Activated CD4-positive, alpha-beta T cell treated with anti-CD3 and anti-CD28 coated beads, Interleukin-2, amount 10 ng/mL, durations not matched to agents 24 days and 14 days (primary cell): ENCODE measurements around the gene PSMD1. TPM values are rescaled to one million over a fixed set of nuclear protein-coding genes. Genes with fewer than 3 reads are reported as not detected.
A peak's percentile ranks its signal among the peaks of the same experiment; 100 is the strongest.

Source experiments
- DNase-seq: peaks from one replicate; pipeline ENCODE4 v3.0.0; 2022
- H3K27ac Mint-ChIP-seq: one replicate; pipeline ENCODE4 v1.8.0; 2022; ENCODE audit warnings: mild to moderate bottlenecking, mixed read lengths
- H3K27me3 Mint-ChIP-seq: one replicate; pipeline ENCODE4 v1.8.0; 2022; ENCODE audit warnings: mixed read lengths
- H3K36me3 Mint-ChIP-seq: one replicate; pipeline ENCODE4 v1.8.0; 2022; ENCODE audit warnings: low read depth, mild to moderate bottlenecking, mixed read lengths
- H3K4me1 Mint-ChIP-seq: one replicate; pipeline ENCODE4 v1.8.0; 2021; ENCODE audit warnings: mixed read lengths
- H3K4me3 Mint-ChIP-seq: one replicate; pipeline ENCODE4 v1.8.0; 2022; ENCODE audit warnings: mild to moderate bottlenecking, moderate library complexity, mixed read lengths
- H3K9me3 Mint-ChIP-seq: one replicate; pipeline ENCODE4 v1.8.0; 2021; ENCODE audit warnings: mixed read lengths
- intact Hi-C: fragments of 100-400 bp; cut with micrococcal nuclease; formaldehyde crosslinking; loops from one replicate; pipeline ENCODE4 v1.15.1; 2023
- total RNA-seq: library from RNA; stranded (reverse); gene quantifications from 2 replicates; pipeline ENCODE4 v1.2.3, GENCODE V29; 2022

The PSMD1 gene
- total RNA-seq, 1 donor from 2014 or later = 200 TPM

DNA sequence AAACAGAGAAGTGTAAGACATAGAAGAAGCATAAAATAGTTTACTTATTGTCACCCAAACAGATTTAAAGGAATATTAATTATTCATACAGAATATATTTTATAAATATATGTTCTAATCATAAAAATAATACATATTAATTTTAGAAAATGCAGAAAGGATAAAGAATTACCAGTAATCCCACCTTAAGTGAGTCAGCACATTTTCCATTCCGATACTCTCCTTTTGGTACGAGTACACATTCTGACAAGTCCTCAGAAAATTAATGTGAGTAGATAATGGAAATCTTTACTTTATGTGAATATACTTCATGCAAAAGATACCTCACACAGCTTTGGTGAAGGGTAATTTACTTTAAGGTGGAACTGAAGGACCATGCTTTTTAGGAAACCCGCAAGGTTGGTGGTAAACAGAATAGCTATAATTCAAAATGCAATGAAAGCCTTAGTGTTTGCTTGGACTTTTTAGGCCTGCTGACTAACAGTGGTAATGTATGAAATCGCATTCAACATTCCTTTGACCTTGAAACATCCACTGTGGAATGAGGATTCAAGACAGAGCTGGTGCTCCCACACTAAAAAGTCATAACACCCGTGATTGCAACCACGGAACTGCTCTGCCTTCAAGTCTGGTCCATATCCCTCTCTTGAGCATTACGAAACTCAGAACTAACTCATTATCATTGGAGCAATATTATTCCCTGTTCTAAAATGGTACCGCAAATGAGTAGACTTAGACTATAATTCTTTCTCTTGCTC, 96.3 kb downstream of the PSMD1 start:
- no peak overlapping the region for H3K27ac Mint-ChIP-seq
- DNase-seq = no peak
- no peaks in the 10 kb centered on the region for H3K9me3 Mint-ChIP-seq
- intact Hi-C loops = no loop called here
- H3K27me3 Mint-ChIP-seq = no peaks in the 10 kb centered on the region
- no peaks in the 10 kb centered on the region for H3K4me1 Mint-ChIP-seq
- peaks cover 43% of the 10 kb centered on the region for H3K36me3 Mint-ChIP-seq
- H3K4me3 Mint-ChIP-seq = no peak overlapping the region

DNA sequence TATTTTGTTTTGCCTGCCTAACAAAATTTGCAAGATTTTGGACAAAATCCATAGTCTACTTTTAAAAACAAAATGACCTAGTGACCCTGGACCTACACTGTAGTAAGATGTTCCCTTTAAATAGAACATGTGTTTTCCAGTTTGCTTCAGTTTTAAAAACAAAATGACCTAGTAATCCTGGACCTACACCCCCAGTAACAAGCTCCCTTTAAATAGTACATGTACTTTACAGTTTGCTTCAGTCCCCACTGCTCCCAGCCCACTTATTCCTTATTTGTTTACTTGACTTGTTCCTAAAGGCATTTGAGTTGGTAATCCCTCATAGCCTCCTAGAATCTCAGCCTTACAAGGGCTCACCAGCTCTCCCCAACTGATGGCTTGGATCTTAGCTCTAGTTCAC, 102.6 kb downstream of the PSMD1 start:
- no peaks in the 10 kb centered on the region for H3K9me3 Mint-ChIP-seq
- DNase-seq = no peak
- no peaks in the 10 kb centered on the region for H3K27me3 Mint-ChIP-seq
- H3K4me1 Mint-ChIP-seq = peaks cover 17% of the 10 kb centered on the region
- no peak overlapping the region for H3K27ac Mint-ChIP-seq
- H3K4me3 Mint-ChIP-seq = no peak overlapping the region
- peaks cover 34% of the 10 kb centered on the region for H3K36me3 Mint-ChIP-seq
- intact Hi-C loops = no loop called here

- intact Hi-C loops = loop anchor here (5.0 kb wide), 1 partner anchor 58 kb away; no protein-coding TSS in a partner anchor
- H3K9me3 Mint-ChIP-seq = no peaks in the 10 kb centered on the region
- no peaks in the 10 kb centered on the region for H3K27me3 Mint-ChIP-seq
- peak; percentile 47 for DNase-seq
- peaks cover 39% of the 10 kb centered on the region for H3K36me3 Mint-ChIP-seq
- peaks cover 17% of the 10 kb centered on the region for H3K4me1 Mint-ChIP-seq
- no peak overlapping the region for H3K4me3 Mint-ChIP-seq
- no peak overlapping the region for H3K27ac Mint-ChIP-seq
These were observed 104.0 kb downstream of the PSMD1 start for GRCh38 chr2:231160701-231161100.

DNA sequence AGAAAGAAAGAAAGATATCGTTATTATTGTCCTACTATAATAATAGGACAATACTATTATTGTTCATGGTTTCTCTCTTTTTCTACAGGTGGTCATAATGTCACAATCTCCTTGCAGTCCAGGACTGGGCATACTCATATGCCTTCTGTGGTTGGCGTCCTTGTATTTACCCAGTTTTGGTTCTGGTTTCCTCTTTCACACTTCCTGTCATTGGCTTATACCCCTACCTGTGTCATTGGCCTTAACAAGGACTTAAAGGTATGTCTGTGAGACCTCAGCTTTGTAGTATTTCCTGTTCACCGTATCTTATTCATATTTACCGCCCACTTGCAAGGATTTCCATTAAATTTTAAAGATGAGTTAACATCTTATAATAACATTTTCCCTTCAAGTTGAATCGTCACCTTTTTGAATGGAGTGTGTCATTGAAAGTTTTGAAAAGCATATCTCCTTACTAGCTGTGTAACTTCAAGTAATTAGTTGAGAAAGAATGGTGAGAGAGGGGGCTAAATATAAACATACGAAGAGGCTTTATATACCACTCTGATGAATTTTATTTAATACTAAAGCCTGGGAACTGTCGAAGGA, 104.7 kb downstream of the PSMD1 start:
- intact Hi-C loops = loop anchor here (5.0 kb wide), 1 partner anchor 59 kb away; no protein-coding TSS in a partner anchor
- H3K4me3 Mint-ChIP-seq = peak overlapping the region; percentile 32

DNA sequence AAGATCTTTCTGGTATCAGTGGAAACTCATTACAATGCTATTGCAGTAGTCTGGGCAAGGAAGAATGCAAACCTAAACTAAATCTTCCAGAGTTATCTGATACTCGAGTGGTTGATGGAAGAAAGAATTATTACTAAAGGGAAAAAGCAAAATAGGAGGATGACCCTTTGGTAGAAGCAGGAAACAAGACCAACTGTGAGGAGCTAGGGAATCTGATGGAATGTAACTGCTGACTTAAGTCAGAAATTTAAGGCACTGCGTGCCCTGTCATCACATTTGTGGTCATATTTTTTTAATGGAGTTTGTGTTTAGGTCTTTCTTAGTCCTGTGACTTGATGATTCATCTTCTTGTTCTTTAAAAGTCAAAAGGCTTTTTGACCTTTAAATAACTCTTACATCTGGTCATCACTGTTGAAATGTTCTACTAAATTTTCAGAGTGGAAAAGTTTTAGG, 105.2 kb downstream of the PSMD1 start:
- intact Hi-C loops = loop anchor here (5.0 kb wide), 1 partner anchor 60 kb away; no protein-coding TSS in a partner anchor
- Mint-ChIP-seq H3K27ac (peak overlapping the region; percentile 85), H3K36me3 (peaks cover 47% of the 10 kb centered on the region), H3K4me3 (peak overlapping the region; percentile 32), H3K27me3 (no peaks in the 10 kb centered on the region), H3K9me3 (no peaks in the 10 kb centered on the region), H3K4me1 (peaks cover 18% of the 10 kb centered on the region)
- DNase-seq = peak; percentile 24

More for the DNA sequence above, 104.7 kb downstream of the PSMD1 start:
- H3K27me3 Mint-ChIP-seq = no peaks in the 10 kb centered on the region
- peaks cover 17% of the 10 kb centered on the region for H3K4me1 Mint-ChIP-seq
- peak; percentile 55 for DNase-seq
- no peaks in the 10 kb centered on the region for H3K9me3 Mint-ChIP-seq
- H3K27ac Mint-ChIP-seq = peak overlapping the region; percentile 85
- peaks cover 43% of the 10 kb centered on the region for H3K36me3 Mint-ChIP-seq

GRCh38 chr2:231163011-231163410, 106.3 kb downstream of the PSMD1 start:
- peaks cover 29% of the 10 kb centered on the region for H3K4me1 Mint-ChIP-seq

DNA sequence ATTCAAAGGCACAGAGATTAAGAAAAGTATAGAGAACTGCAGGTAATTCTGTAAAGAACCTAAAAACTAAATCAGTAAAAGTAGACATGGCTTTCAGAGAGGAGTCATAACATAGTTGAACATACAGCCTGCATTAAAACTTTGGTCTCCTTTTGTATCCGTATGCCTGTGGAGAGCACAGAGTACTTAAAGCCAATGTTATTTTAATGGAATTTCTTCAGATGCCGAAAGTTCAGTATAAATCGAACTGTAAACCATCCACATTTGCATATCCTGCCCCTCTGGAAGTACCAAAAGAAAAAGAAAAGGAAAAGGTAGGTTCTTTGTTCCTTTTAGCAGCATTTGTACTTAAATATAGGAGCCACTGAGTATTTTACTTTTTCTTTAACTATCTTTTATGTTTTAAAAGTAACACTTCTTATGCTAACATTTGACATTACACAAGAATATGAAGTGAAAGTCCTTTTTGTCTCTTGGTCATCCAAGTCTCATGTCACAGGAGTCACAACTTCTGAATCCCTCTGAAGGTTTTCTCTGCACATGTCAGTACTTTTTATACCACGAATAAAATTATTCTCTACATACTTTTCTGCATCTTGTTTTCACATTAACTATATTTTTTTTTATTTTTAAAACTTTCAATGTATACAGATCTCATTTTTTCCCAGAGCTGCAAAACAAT, 106.9 kb downstream of the PSMD1 start:
- Mint-ChIP-seq H3K27ac (no peak overlapping the region), H3K27me3 (no peaks in the 10 kb centered on the region), H3K36me3 (peaks cover 56% of the 10 kb centered on the region), H3K4me1 (peaks cover 34% of the 10 kb centered on the region), H3K4me3 (no peak overlapping the region), H3K9me3 (no peaks in the 10 kb centered on the region)
- DNase-seq = peak; percentile 49
- intact Hi-C loops = loop anchor here (5.0 kb wide), 1 partner anchor 61 kb away; no protein-coding TSS in a partner anchor

More at GRCh38 chr2:231163011-231163410, 106.3 kb downstream of the PSMD1 start:
- no peak for DNase-seq
- Mint-ChIP-seq H3K9me3 (no peaks in the 10 kb centered on the region), H3K27ac (no peak overlapping the region), H3K4me3 (no peak overlapping the region), H3K27me3 (no peaks in the 10 kb centered on the region), H3K36me3 (peaks cover 56% of the 10 kb centered on the region)
- intact Hi-C loops = loop anchor here (5.0 kb wide), 1 partner anchor 61 kb away; no protein-coding TSS in a partner anchor

DNA sequence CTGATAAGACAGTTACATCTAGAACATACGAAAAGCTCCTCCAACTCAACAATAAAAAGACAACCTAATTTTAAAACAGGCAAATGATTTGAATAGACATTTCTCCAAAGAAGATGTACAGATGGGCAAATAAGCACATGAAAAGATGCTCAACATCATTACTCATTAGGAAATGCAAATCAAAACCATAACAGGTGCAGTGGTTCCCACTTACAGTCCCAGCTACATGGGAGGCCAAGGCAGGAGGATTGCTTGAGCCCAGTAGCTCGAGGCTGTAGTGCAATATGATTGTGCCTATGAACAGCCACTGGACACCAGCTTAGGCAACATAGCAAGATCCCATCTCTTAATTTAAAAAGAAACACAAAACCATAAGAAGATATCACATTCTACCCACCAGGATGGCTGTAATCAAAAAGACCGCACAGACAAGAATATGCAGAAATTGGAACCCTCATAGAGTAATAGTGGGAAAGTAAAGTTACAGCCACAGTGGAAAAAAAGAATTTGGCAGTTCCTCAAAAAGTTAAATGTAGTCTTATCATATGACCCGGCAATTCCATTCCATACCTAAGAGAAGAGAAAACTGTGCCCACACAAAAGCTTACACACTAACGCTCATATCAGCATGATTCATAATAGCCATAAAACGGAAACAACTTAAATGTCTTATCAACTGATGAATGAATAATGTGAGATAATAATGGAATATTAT, 111.2 kb downstream of the PSMD1 start:
- intact Hi-C loops = loop anchor here (1.0 kb wide), 1 partner anchor 43 kb away; the partner anchor contains the start of gene HTR2B
- Mint-ChIP-seq H3K4me1 (peaks cover 25% of the 10 kb centered on the region), H3K27ac (peak overlapping the region; percentile 68), H3K36me3 (peaks cover 70% of the 10 kb centered on the region), H3K4me3 (no peak overlapping the region), H3K27me3 (no peaks in the 10 kb centered on the region), H3K9me3 (no peaks in the 10 kb centered on the region)
- peak; percentile 29 for DNase-seq

- Mint-ChIP-seq H3K27ac (peak overlapping the region; percentile 68), H3K36me3 (peaks cover 70% of the 10 kb centered on the region), H3K9me3 (no peaks in the 10 kb centered on the region), H3K4me3 (no peak overlapping the region), H3K4me1 (peaks cover 22% of the 10 kb centered on the region), H3K27me3 (no peaks in the 10 kb centered on the region)
- intact Hi-C loops = loop anchor here (1.0 kb wide), 1 partner anchor 43 kb away; the partner anchor contains the start of gene HTR2B
- DNase-seq = peak; percentile 37
These were observed 111.9 kb downstream of the PSMD1 start for GRCh38 chr2:231168460-231169139.

GRCh38 chr2:231169488-231169887, 112.8 kb downstream of the PSMD1 start:
- peaks cover 22% of the 10 kb centered on the region for H3K4me1 Mint-ChIP-seq
- H3K27ac Mint-ChIP-seq = no peak overlapping the region
- peaks cover 71% of the 10 kb centered on the region for H3K36me3 Mint-ChIP-seq
- no peaks in the 10 kb centered on the region for H3K9me3 Mint-ChIP-seq
- H3K4me3 Mint-ChIP-seq = no peak overlapping the region
- intact Hi-C loops = no loop called here
- no peaks in the 10 kb centered on the region for H3K27me3 Mint-ChIP-seq
- DNase-seq = peak; percentile 44

DNA sequence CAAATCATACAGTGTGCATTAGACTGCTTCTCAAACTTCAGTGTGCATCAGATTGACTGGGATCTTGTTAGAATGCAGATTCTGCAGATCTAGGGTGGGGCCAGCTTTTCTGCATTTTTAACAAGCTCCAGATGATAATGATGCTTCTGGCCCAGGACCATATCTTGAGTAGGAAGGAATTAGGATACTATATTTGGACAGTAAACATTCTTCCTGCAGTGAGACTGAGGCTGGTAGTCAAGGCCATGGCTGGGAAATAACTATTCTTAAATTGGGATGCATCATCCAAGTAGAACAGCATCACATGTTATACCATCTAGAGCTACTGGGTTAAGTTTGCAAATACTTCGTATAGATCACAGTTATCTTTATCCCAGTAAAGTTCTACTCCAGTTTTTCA, 113.4 kb downstream of the PSMD1 start:
- no peak overlapping the region for H3K27ac Mint-ChIP-seq
- intact Hi-C loops = no loop called here

DNA sequence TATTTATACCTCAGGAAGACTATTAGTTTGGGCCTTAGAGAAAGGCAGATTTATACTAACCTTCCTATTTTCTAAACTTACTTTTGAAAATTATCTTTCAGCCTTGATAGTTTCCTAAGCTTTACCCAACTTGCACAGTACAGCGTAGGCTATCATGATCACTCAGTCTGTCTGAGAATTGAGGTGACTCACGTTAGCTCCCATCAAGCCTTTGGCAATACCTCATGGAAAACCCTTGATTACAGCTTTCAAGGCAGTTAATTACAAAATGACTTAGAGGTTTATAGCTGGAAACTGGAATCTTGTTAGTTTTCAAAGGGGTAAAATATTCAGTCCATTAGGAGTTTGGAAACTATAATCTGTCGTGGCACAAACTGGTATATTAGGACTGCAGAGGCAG, 115.4 kb downstream of the PSMD1 start:
- Mint-ChIP-seq H3K4me1 (peaks cover 23% of the 10 kb centered on the region), H3K36me3 (peaks cover 66% of the 10 kb centered on the region), H3K27me3 (no peaks in the 10 kb centered on the region), H3K4me3 (no peak overlapping the region), H3K27ac (no peak overlapping the region), H3K9me3 (no peaks in the 10 kb centered on the region)
- intact Hi-C loops = no loop called here
- DNase-seq = no peak

More for the DNA sequence above, 113.4 kb downstream of the PSMD1 start:
- Mint-ChIP-seq H3K27me3 (no peaks in the 10 kb centered on the region), H3K4me3 (no peak overlapping the region), H3K9me3 (no peaks in the 10 kb centered on the region), H3K36me3 (peaks cover 71% of the 10 kb centered on the region), H3K4me1 (peaks cover 22% of the 10 kb centered on the region)
- no peak for DNase-seq

DNA sequence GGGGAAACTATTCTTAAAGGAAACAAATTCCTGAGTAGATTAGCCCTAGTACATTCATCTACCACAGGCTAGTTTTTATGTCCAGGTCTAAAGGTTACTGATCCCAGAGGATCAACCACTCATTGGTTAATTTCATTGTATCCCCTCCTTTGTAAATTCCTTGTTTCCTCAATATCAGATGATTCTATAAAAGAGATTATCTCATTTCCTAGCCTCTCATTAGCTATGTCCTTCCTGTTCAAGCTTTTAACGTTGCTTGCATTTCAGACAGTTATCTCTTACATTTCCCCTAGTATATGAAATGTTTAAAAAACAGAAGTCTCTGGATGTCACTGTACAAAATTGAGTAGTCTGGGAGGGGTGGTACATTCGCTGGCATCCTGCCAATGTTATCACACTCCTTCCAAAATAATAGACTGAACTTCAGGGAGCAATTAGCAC, 117.6 kb downstream of the PSMD1 start:
- DNase-seq = no peak
- Mint-ChIP-seq H3K36me3 (peaks cover 55% of the 10 kb centered on the region), H3K27me3 (no peaks in the 10 kb centered on the region), H3K9me3 (no peaks in the 10 kb centered on the region), H3K4me1 (peaks cover 8% of the 10 kb centered on the region), H3K4me3 (no peak overlapping the region), H3K27ac (no peak overlapping the region)
- intact Hi-C loops = no loop called here
